CD4-positive, alpha-beta memory T cell (primary cell): ENCODE data around the gene RHBDL1. TPM values are rescaled to one million over a fixed set of nuclear protein-coding genes. Genes with fewer than 3 reads are reported as not detected.

Experiments
- CTCF ChIA-PET: fragments of 350-600 bp; sonication (Branson Sonifier 250); formaldehyde crosslinking; loops from one replicate; lab custom pipeline; 2021; ENCODE audit warnings: inconsistent platforms; ENCODE audit not compliant: partially characterized antibody; lab: Charles Lee
- POLR2A ChIA-PET: fragments of 350-600 bp; sonication (Branson Sonifier 250); formaldehyde crosslinking; loops from one replicate; lab custom pipeline; 2021; ENCODE audit not compliant: partially characterized antibody; lab: Charles Lee
- DNase-seq, 5 donors: peaks; one replicate each; pipeline versions ENCODE4 v3.0.0 to v3.0.0-alpha.2; 2020 to 2022; ENCODE audit warnings: mixed read lengths in 1 of 5
- H3K27ac ChIP-seq: one replicate; pipeline ENCODE4 v1.7.0; 2013; ENCODE audit warnings: low read depth, low read length
- H3K27me3 ChIP-seq: 2 replicates; pipeline ENCODE4 v1.7.0; 2013; ENCODE audit warnings: mild to moderate bottlenecking, low read length, moderate library complexity; ENCODE audit not compliant: insufficient read depth
- H3K36me3 ChIP-seq: 2 replicates; pipeline ENCODE4 v1.7.0; 2013; ENCODE audit warnings: mild to moderate bottlenecking, low read length, moderate library complexity; ENCODE audit not compliant: insufficient read depth
- H3K4me1 ChIP-seq: 2 replicates; pipeline ENCODE4 v1.7.0; 2013; ENCODE audit warnings: mild to moderate bottlenecking, low read length, moderate library complexity; ENCODE audit not compliant: insufficient read depth
- H3K4me3 ChIP-seq, 2 donors: one replicate each; pipeline ENCODE4 v1.7.0; 2013; ENCODE audit warnings: low read length in 2 of 2, mild to moderate bottlenecking in 1 of 2
- H3K9me3 ChIP-seq, 2 donors: one replicate each; pipeline ENCODE4 v1.7.0; 2013; ENCODE audit warnings: low read length in 2 of 2, control low read depth in 1 of 2; ENCODE audit not compliant: control insufficient read depth in 1 of 2
- H3K27ac Mint-ChIP-seq, 7 donors: one replicate each; pipeline ENCODE4 v1.8.0; 2020 to 2021; ENCODE audit warnings: mixed read lengths in 7 of 7, mild to moderate bottlenecking in 6 of 7, inconsistent platforms in 3 of 7, moderate library complexity in 3 of 7
- H3K27me3 Mint-ChIP-seq, 2 donors: one replicate each; pipeline ENCODE4 v1.8.0; 2020 to 2021; ENCODE audit warnings: mixed read lengths in 2 of 2
- H3K36me3 Mint-ChIP-seq, 2 donors: one replicate each; pipeline ENCODE4 v1.8.0; 2020 to 2021; ENCODE audit warnings: mixed read lengths in 2 of 2, inconsistent platforms in 1 of 2, mild to moderate bottlenecking in 1 of 2
- H3K4me1 Mint-ChIP-seq, 4 donors: one replicate each; pipeline ENCODE4 v1.8.0; 2020 to 2021; ENCODE audit warnings: mixed read lengths in 4 of 4, mild to moderate bottlenecking in 1 of 4
- H3K4me3 Mint-ChIP-seq, 8 donors: one replicate each; pipeline ENCODE4 v1.8.0; 2020 to 2021; ENCODE audit warnings: mixed read lengths in 8 of 8, mild to moderate bottlenecking in 7 of 8, moderate library complexity in 6 of 8, inconsistent platforms in 3 of 8
- H3K9me3 Mint-ChIP-seq, 8 donors: one replicate each; pipeline ENCODE4 v1.8.0; 2020 to 2021; ENCODE audit warnings: mixed read lengths in 8 of 8, mild to moderate bottlenecking in 5 of 8, inconsistent platforms in 3 of 8, moderate library complexity in 1 of 8
- intact Hi-C: fragments of 100-400 bp; cut with micrococcal nuclease; formaldehyde crosslinking; loops from one replicate; pipeline ENCODE4 v1.15.1; 2023
- polyA plus RNA-seq, 2 donors: library from polyadenylated mRNA; unstranded; fragments of 300-500 nt; fragmentation: Illumina TruSeq; gene quantifications; one replicate each; pipeline ENCODE4 v1.2.3, GENCODE V29; 2021
- total RNA-seq, 2 experiments: library from RNA; stranded (reverse); gene quantifications; one replicate each; pipeline ENCODE4 v1.2.3, GENCODE V29; 2021

The RHBDL1 gene
- total and polyA plus RNA-seq, 4 experiments from 2014 or later: 2.1 to 2.8 (median 2.3) TPM

GRCh38 chr16:700684-701584 lies 25.5 kb downstream of the RHBDL1 start:
- ChIA-PET CTCF (no interaction called here), POLR2A (interaction anchor here (1.4 to 2.2 kb wide), 3 partner anchors 11 to 20 kb away, joined by 4 to 10 read pairs (median 8); partner anchors contain the start of genes ANTKMT, STUB1 and WDR24)
- peaks cover 18% of the 10 kb centered on the region for H3K27me3 ChIP-seq
- DNase-seq: peak in 4 of 5 donors; percentile 54 to 65 (median 59)
- Mint-ChIP-seq H3K36me3 (no peaks in the 10 kb centered on the region), H3K9me3 (peaks cover 0 to 1% (median 0%) of the 10 kb centered on the region in 8 donors), H3K4me3 (peak overlapping the region in 1 of 8 donors; percentile 29), H3K4me1 (peaks cover 2 to 39% (median 8%) of the 10 kb centered on the region in 4 donors), H3K27ac (no peak overlapping the region), H3K27me3 (peaks cover 8 to 9% of the 10 kb centered on the region in 2 donors)
- no peak overlapping the region for H3K4me3 ChIP-seq
- intact Hi-C loops: no loop called here
- H3K27ac ChIP-seq: no peak overlapping the region
- no peaks in the 10 kb centered on the region for H3K36me3 ChIP-seq
- H3K9me3 ChIP-seq: no peaks in the 10 kb centered on the region
- peaks cover 46% of the 10 kb centered on the region for H3K4me1 ChIP-seq

DNA sequence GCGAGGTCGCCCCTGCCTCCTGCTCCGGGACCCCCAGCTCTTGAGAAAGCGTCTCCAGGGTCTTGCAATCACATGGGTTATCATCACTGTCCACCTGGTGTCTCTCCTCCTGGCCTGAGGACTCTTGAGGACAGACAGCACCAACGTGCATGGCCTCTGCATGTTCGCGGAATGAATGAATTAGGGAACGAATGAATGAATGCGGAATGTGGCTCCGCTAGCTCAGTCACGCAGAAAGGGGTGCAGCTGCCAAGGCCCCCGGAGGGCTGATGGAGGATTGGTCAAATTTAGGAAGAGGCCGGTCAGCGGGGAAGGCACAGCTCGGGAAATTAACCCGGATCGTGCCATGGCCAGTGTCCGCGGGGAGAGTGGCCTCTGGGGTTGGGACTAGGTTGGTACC lies 26.9 kb downstream of the RHBDL1 start:
- H3K27ac ChIP-seq: no peak overlapping the region
- H3K36me3 ChIP-seq: no peaks in the 10 kb centered on the region
- Mint-ChIP-seq H3K27ac (peak overlapping the region in 1 of 7 donors; percentile 13), H3K4me1 (peaks cover 2 to 37% (median 11%) of the 10 kb centered on the region in 4 donors), H3K36me3 (no peaks in the 10 kb centered on the region), H3K9me3 (peaks cover 0 to 1% (median 0%) of the 10 kb centered on the region in 8 donors), H3K4me3 (peak overlapping the region in 2 of 8 donors; percentile 46 to 48), H3K27me3 (peaks cover 9 to 17% of the 10 kb centered on the region in 2 donors)
- ChIA-PET CTCF (interaction anchor here (1.2 kb wide), 1 partner anchor 10 kb away, joined by 4 read pairs; no protein-coding TSS in a partner anchor), POLR2A (interaction anchor here (1.3 to 2.2 kb wide), 4 partner anchors 10 to 86 kb away, joined by 3 to 10 read pairs (median 4); partner anchors contain the start of genes ANTKMT, CHTF18, RPUSD1 and STUB1)
- intact Hi-C loops: no loop called here
- no peaks in the 10 kb centered on the region for H3K9me3 ChIP-seq
- H3K4me3 ChIP-seq: no peak overlapping the region
- H3K27me3 ChIP-seq: peaks cover 26% of the 10 kb centered on the region
- DNase-seq: no peak
- H3K4me1 ChIP-seq: peaks cover 37% of the 10 kb centered on the region

DNA sequence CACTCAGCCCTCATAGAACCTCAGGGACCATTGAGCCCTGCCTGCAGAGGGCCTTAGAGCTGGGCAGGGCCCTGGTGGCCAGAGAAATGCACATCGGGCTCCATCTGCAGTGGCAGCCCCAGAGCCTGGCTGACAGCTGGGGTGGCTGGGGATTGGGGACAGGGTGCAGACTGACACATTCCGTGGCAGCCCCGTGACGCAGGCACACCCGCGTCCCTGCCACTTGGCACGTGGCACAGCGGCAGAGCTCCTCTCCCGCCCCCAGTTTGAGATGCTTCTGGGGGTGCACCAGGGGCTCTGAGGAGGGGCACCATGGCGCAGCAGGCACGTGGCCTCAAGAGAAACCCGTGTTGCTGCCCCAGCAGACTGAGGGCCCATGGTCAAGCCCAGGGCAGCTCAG lies 27.9 kb downstream of the RHBDL1 start:
- H3K9me3 Mint-ChIP-seq: peaks cover 0 to 1% (median 0%) of the 10 kb centered on the region in 8 donors
- H3K4me1 Mint-ChIP-seq: peaks cover 2 to 31% (median 11%) of the 10 kb centered on the region in 4 donors
- peaks cover 17 to 23% of the 10 kb centered on the region in 2 donors for H3K27me3 Mint-ChIP-seq
- no peak overlapping the region for H3K4me3 ChIP-seq
- POLR2A ChIA-PET: interaction anchor here (1.3 to 2.4 kb wide), 3 partner anchors 8 to 85 kb away, joined by 3 to 14 read pairs (median 4); partner anchors contain the start of genes CHTF18 and RPUSD1
- H3K36me3 Mint-ChIP-seq: no peaks in the 10 kb centered on the region
- intact Hi-C loops: no loop called here
- H3K36me3 ChIP-seq: no peaks in the 10 kb centered on the region
- H3K27me3 ChIP-seq: peaks cover 34% of the 10 kb centered on the region
- peaks cover 34% of the 10 kb centered on the region for H3K4me1 ChIP-seq
- H3K9me3 ChIP-seq: no peaks in the 10 kb centered on the region
- CTCF ChIA-PET: interaction anchor here (1.2 kb wide), 1 partner anchor 9 kb away, joined by 4 read pairs; no protein-coding TSS in a partner anchor
- peak overlapping the region in 1 of 8 donors; percentile 30 for H3K4me3 Mint-ChIP-seq
- no peak for DNase-seq
- H3K27ac ChIP-seq: no peak overlapping the region
- no peak overlapping the region for H3K27ac Mint-ChIP-seq

GRCh38 chr16:704047-704446 lies 28.6 kb downstream of the RHBDL1 start:
- H3K9me3 ChIP-seq: no peaks in the 10 kb centered on the region
- H3K27ac ChIP-seq: no peak overlapping the region
- peaks cover 28% of the 10 kb centered on the region for H3K4me1 ChIP-seq
- ChIA-PET POLR2A (interaction anchor here (2.4 kb wide), 1 partner anchor 9 kb away, joined by 14 read pairs; no protein-coding TSS in a partner anchor), CTCF (no interaction called here)
- peaks cover 22 to 29% of the 10 kb centered on the region in 2 donors for H3K27me3 Mint-ChIP-seq
- peaks cover 0 to 1% (median 0%) of the 10 kb centered on the region in 8 donors for H3K9me3 Mint-ChIP-seq
- peaks cover 40% of the 10 kb centered on the region for H3K27me3 ChIP-seq
- DNase-seq: no peak
- H3K4me3 ChIP-seq: no peak overlapping the region
- intact Hi-C loops: no loop called here
- H3K4me3 Mint-ChIP-seq: no peak overlapping the region
- H3K27ac Mint-ChIP-seq: no peak overlapping the region
- H3K36me3 Mint-ChIP-seq: no peaks in the 10 kb centered on the region
- H3K4me1 Mint-ChIP-seq: peaks cover 0 to 25% (median 8%) of the 10 kb centered on the region in 4 donors
- H3K36me3 ChIP-seq: no peaks in the 10 kb centered on the region

DNA sequence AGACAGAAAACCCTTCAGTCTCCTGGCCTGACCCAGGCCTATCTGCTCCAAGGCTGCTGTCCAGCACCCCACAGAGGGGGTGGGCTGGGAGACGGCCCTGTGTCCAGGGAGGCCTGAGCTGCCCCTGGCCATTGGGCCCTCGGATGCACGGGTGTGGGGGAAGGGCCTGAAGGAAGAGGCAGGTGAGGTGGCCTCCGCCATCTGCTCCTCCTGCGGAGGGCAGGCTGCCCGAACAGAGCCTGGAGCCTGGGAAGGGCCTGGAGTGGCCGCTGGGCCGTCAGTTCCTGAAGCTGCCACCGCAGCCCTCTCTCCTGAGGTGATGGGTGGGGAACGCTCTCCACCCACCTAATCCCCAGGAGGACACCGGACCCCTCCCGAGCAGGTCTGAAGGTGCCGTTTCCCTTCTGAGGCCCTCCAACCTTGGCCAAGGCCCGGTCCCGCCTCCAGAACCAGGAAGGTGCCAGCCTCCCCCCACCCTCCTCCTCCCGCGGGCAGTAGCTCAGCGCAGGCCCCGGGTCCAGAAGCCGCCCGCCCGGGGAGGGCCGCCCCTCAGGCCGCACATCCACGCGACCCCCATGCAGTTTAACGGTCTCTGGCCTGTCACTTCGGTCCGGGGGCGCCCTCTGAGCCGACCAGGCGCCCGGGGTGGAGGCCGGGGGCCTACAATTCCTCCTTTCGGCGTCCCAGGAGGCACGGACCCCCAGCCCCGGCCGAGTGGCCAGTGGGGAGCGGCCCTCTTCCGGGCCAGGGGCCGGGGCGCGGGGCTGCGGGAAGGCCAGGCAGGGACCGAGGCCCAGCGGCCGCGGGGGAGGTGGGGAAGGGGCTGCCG lies 29.3 kb downstream of the RHBDL1 start:
- POLR2A ChIA-PET: interaction anchor here (1.0 to 2.4 kb wide), 2 partner anchors 9 to 17 kb away, joined by 3 to 14 read pairs; no protein-coding TSS in a partner anchor
- CTCF ChIA-PET: no interaction called here
- H3K4me1 Mint-ChIP-seq: peaks cover 0 to 18% (median 4%) of the 10 kb centered on the region in 4 donors
- no peak for DNase-seq
- peak overlapping the region in 3 of 8 donors; percentile 10 to 46 (median 44) for H3K4me3 Mint-ChIP-seq
- peaks cover 28 to 36% of the 10 kb centered on the region in 2 donors for H3K27me3 Mint-ChIP-seq
- H3K27ac Mint-ChIP-seq: no peak overlapping the region
- no peak overlapping the region for H3K4me3 ChIP-seq
- intact Hi-C loops: no loop called here
- no peaks in the 10 kb centered on the region for H3K9me3 ChIP-seq
- no peaks in the 10 kb centered on the region for H3K36me3 ChIP-seq
- H3K36me3 Mint-ChIP-seq: no peaks in the 10 kb centered on the region
- H3K27ac ChIP-seq: no peak overlapping the region
- H3K27me3 ChIP-seq: peaks cover 46% of the 10 kb centered on the region
- peaks cover 21% of the 10 kb centered on the region for H3K4me1 ChIP-seq
- peaks cover 0 to 1% (median 0%) of the 10 kb centered on the region in 8 donors for H3K9me3 Mint-ChIP-seq

- no peak within 1 kb of the TSS for H3K27ac Mint-ChIP-seq
- H3K4me3 ChIP-seq: no peak within 1 kb of the TSS
- no peaks in the 10 kb centered on the region for H3K36me3 ChIP-seq
- POLR2A ChIA-PET: interaction anchor here (1.0 to 2.4 kb wide), 2 partner anchors 10 to 16 kb away, joined by 3 to 14 read pairs; no protein-coding TSS in a partner anchor
- no peak for DNase-seq
- H3K36me3 Mint-ChIP-seq: no peaks in the 10 kb centered on the region
- CTCF ChIA-PET: no interaction called here
- H3K27me3 ChIP-seq: peaks cover 51% of the 10 kb centered on the region
- H3K9me3 ChIP-seq: no peaks in the 10 kb centered on the region
- peaks cover 0 to 1% (median 0%) of the 10 kb centered on the region in 8 donors for H3K9me3 Mint-ChIP-seq
- peaks cover 12% of the 10 kb centered on the region for H3K4me1 ChIP-seq
- intact Hi-C loops: no loop called here
- no peak within 1 kb of the TSS for H3K27ac ChIP-seq
- H3K4me3 Mint-ChIP-seq: peak within 1 kb of the TSS in 5 of 8 donors; percentile 52 to 66 (median 59)
- peaks cover 0 to 14% (median 4%) of the 10 kb centered on the region in 4 donors for H3K4me1 Mint-ChIP-seq
- H3K27me3 Mint-ChIP-seq: peaks cover 28 to 40% of the 10 kb centered on the region in 2 donors
These were observed 30.1 kb downstream of the RHBDL1 start, which contains the start of gene FBXL16 for GRCh38 chr16:705431-706188. TSS of gene FBXL16 (minus strand) at chr16:705801. CDS start at chr16:697405, 8,396 bp downstream.
